HG03575 (cell line): ENCODE measurements around the gene CDH16.
"Not testable (repeated sequence)": the region's sequence is repeated elsewhere in the genome, so short reads cannot be mapped to it uniquely, and the experiment has no call there.

ENCODE experiments used
- ATAC-seq: cut with Tn5 transposase; IDR thresholded peaks from one replicate; pipeline ENCODE4 v1.9.1; 2021; ENCODE audit not compliant: unreplicated experiment, insufficient number of reproducible peaks, low FRiP score; ENCODE audit errors: extremely low read depth

The CDH16 gene, protein sequence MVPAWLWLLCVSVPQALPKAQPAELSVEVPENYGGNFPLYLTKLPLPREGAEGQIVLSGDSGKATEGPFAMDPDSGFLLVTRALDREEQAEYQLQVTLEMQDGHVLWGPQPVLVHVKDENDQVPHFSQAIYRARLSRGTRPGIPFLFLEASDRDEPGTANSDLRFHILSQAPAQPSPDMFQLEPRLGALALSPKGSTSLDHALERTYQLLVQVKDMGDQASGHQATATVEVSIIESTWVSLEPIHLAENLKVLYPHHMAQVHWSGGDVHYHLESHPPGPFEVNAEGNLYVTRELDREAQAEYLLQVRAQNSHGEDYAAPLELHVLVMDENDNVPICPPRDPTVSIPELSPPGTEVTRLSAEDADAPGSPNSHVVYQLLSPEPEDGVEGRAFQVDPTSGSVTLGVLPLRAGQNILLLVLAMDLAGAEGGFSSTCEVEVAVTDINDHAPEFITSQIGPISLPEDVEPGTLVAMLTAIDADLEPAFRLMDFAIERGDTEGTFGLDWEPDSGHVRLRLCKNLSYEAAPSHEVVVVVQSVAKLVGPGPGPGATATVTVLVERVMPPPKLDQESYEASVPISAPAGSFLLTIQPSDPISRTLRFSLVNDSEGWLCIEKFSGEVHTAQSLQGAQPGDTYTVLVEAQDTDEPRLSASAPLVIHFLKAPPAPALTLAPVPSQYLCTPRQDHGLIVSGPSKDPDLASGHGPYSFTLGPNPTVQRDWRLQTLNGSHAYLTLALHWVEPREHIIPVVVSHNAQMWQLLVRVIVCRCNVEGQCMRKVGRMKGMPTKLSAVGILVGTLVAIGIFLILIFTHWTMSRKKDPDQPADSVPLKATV

DNA sequence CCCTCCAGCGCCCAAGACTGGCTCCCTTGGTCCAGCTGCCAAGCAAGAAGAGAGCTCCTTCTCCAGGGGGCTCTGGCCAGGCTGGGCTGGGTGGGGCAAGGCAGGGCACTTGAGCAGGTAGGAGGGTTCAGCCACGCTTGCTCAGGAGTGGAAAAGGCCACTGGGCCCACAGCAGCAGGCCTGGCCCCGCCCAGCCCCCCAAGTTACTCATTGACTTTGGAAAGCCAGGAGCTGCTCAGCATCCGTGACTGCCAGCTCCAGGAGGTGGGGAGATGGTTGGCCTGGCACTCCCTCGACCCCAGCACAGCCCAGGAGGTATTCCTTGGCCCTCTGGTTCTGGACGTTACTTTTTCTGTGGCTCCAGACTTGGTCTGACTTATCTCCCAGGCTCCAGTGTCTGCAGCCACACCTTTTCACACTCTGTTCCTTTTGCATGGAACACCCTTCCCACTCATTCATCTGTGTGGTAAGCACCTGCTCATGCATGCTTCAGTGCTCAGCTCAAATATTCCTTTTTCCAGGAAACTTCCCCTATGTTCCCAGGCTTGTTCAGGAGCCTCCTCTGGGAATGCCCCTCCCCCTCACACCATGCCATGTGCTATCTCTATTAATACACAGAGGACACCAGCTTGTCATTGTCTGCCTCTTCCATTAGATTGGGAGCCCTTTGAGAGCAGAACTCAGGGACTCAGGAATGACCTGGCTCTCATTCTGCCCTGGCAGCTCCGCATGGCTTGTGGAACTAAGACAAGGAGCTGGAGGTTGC, at the start of gene CDH16:
Gene CDH16 (minus strand): TSS at position 83 of the 766 bp plus-strand sequence. CDS start 820 bp downstream, outside the sequence.
- no peak for ATAC-seq

GRCh38 chr16:66964049-66964448, 45.4 kb upstream of the CDH16 start:
- no peak for ATAC-seq

DNA sequence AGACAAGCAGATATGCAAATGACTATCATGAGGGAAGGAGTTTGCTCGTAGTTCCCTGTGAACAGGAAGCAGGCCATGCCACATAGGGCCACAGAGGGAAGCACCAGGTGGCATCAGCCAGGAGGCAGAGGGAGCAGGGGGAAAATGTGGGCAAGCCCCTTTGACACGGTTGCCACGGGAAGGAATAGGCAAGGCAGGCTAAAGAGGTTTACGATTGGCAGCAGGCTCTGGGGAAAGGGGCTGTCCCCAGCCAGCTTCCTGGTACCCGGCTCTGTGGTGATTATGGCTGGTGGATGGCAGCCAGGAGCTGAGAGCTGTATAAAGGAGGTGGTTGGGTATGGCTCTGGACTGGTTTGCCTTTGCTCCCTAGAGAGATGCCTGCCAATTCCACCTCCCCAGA, 43.2 kb upstream of the CDH16 start:
- ATAC-seq: no peak

GRCh38 chr16:66961065-66961744, 42.5 kb upstream of the CDH16 start, which contains the start of gene CES3:
Gene CES3 (plus strand): TSS chr16:66961266. CDS start chr16:66961308, 42 bp downstream.
- no peak for ATAC-seq

- no peak for ATAC-seq
Measured at GRCh38 chr16:66960270-66960669, 41.6 kb upstream of the CDH16 start.

- ATAC-seq: no peak
Measured at GRCh38 chr16:66959704-66960161, 41.0 kb upstream of the CDH16 start.

- no peak for ATAC-seq
Measured at GRCh38 chr16:66958857-66959703, 40.4 kb upstream of the CDH16 start.

GRCh38 chr16:66956154-66956457, 37.4 kb upstream of the CDH16 start:
- not testable (repeated sequence) for ATAC-seq

DNA sequence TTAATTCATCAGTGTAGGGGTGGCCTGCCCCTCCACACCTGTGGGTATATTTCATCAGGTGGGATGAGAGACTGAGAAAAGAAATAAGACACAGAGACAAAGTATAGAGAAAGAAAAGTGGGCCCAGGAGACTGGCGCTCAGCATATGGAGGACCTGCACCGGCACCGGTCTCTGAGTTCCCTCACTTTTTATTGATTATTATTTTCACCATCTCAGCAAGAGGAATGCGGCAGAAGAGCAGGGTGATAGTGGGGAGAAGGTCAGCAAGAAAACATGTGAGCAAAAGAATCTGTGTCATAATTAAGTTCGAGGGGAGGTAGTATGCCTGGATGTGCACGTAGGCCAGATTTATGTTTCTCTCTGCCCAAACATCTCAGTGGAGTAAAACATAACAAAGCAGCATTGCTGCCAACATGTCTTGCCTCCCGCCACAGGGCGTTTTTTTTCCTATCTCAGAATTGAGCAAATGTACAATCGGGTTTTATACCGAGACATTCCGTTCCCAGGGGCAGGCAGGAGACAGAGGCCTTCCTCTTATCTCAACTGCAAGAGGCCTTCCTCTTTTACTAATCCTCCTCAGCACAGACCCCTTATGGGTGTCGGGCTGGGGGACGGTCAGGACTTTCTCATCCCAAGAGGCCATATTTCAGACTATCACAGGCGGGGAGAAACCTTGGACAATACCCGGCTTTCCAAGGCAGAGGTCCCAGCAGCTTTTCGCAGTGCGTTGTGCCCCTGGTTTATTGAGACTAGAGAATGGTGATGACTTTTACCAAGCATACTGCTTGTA, 36.9 kb upstream of the CDH16 start:
- not testable (repeated sequence) for ATAC-seq

DNA sequence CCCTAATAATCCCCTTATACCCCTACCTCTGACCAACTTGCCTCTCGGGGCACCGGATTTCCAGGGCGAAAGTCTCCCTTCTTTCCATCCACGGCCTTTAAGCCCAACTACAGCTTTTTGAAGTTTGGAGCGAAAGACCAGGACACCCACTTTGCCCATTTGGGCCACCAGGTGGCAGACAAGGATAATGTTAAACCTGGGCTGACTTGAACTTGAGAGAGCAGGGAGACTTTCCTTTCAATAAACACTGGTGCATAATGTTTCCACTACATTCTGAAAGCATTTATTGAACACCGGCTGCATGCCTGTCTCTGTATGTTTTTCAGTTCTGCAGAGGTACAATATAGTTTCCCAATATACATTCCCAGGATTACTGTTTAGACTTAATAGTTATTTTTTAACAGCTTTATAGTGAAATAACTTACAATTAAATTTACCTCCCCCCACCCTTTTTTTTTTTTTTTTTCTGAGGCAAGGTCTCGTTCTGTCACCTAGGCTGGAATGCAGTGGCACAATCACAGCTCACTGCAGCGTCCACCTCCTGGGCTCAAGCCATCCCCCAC, 35.5 kb upstream of the CDH16 start:
- no peak for ATAC-seq

DNA sequence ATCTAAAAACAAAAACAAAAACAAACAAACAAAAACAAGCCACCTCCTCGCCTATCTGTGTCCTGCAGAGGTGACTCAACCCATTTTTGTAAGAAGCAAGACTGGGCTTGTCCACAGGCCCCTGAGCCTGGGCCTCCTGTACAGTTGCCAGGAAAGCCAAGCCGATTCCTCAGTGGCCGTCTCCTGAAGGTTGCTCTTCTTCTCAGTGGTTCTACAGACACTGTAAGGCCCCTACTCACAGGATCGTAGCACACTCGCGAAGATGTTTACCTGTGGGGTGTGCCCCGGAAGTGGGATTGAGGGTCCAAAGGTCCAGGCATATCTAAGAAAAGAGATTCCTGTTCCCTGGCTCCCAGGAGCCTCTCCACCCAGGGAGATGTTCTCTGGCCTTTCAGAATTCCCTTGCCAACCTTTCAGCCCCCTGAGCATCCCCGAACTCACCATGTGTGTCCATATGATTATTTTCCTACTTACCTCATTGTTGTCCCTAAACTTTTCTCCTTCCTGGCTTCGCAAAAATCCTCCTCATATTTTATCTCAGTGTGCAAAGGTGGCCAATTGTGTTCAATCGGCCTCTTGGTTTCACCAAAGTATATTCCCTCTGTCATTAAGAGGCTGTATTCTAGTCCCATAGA, 34.9 kb upstream of the CDH16 start:
- ATAC-seq: no peak

DNA sequence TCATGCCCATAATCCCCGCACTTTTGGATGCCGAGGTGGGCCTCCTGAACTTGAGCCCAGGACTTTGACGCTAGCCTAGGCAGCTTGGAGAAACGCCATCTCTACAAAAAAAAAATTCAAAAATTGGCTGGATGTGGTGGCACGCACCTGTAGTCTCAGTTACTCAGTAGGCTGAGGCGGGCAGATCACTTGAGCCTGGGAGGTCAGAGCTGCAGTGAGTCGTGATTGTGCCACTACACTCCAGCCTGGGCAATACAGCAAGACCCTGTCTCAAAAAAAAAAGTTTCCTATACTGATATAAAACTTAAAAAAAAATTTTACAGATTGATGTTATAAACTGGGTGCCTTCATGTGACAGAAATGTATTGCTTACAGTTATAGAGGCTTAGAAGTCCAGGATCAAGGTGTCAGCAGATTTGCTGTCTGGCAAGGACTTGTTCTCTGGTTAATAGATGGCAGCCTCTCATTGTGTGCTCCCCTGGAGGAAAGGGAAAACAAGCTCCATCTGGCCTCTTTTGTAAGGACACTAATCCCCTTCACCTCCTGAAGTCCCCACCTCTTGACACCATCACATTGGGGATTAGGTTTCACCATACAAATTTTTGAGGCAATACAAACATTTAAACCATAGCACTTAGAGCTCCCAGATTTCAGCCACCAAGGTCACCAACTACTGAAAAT, 33.9 kb upstream of the CDH16 start:
- no peak for ATAC-seq

- no peak for ATAC-seq
Measured at GRCh38 chr16:66950971-66951790, 32.5 kb upstream of the CDH16 start.

DNA sequence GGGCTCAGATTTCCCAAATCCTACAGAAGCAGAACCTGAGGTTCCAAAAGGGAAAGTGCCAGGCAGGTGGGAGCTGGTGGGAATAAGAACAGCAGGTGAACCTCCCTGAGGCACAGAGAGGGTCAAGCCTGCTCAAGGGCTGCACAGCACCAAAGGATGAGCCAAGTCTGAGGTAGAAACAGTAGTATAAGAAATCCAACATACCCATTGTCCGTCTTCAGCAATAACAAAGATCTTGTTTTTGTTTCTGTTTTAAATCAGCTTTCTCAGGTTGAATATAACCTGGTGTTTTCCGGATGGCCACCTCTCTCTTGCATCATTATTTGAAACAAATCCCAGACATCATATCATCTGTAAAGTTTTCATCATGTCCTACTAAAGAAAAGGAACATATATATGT, 31.8 kb upstream of the CDH16 start:
- no peak for ATAC-seq

GRCh38 chr16:66949472-66949871, 30.8 kb upstream of the CDH16 start:
- no peak for ATAC-seq
